ENCODE results near the gene TMEM117.

Gene TMEM117

DNA sequence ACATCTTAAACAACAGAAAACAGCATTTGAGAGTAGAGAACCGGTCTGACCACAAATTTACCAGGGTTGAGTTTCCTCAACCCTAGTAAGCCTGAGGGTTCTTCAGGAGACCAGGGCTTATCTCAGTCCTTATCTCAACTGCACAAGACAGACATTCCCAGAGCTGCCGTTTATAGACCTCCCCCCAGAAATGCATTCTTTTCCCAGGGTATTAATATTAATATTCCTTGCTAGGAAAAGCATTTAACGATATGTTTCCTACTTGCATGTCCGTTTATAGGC lies 12.3 kb downstream of the TMEM117 start:
- Histone ChIP-seq H3K79me2 (ENCODE audit: low read length) (no peaks in the 10 kb centered on the region), H3K4me3 (ENCODE audit: low read length) (no peak overlapping the region), H3K27ac (ENCODE audit: low read length) (no peak overlapping the region), H3K27me3 (ENCODE audit: low read depth, low read length) (no peaks in the 10 kb centered on the region), H3K36me3 (replicated peaks; ENCODE audit: low read depth, low read length) (no peaks in the 10 kb centered on the region), H4K20me1 (ENCODE audit: insufficient read depth, low read length) (no peaks in the 10 kb centered on the region), H3K9me3 (ENCODE audit: insufficient read depth, low read length) (no peaks in the 10 kb centered on the region), H3K4me2 (ENCODE audit: low read length) (no peak overlapping the region), H3K4me1 (ENCODE audit: low read length) (no peaks in the 10 kb centered on the region), H2AFZ (ENCODE audit: low read depth, low read length) (no peak overlapping the region), H3K9ac (ENCODE audit: low read length) (no peak overlapping the region)
- TF ChIP-seq EZH2phosphoT487 (IDR thresholded peaks at IDR 0.05; ENCODE audit: low read depth): no peak
- TF ChIP-seq, protein P1, sequence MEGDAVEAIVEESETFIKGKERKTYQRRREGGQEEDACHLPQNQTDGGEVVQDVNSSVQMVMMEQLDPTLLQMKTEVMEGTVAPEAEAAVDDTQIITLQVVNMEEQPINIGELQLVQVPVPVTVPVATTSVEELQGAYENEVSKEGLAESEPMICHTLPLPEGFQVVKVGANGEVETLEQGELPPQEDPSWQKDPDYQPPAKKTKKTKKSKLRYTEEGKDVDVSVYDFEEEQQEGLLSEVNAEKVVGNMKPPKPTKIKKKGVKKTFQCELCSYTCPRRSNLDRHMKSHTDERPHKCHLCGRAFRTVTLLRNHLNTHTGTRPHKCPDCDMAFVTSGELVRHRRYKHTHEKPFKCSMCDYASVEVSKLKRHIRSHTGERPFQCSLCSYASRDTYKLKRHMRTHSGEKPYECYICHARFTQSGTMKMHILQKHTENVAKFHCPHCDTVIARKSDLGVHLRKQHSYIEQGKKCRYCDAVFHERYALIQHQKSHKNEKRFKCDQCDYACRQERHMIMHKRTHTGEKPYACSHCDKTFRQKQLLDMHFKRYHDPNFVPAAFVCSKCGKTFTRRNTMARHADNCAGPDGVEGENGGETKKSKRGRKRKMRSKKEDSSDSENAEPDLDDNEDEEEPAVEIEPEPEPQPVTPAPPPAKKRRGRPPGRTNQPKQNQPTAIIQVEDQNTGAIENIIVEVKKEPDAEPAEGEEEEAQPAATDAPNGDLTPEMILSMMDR (IDR thresholded peaks at IDR 0.05; ENCODE audit: low read depth, low read length): no peak

DNA sequence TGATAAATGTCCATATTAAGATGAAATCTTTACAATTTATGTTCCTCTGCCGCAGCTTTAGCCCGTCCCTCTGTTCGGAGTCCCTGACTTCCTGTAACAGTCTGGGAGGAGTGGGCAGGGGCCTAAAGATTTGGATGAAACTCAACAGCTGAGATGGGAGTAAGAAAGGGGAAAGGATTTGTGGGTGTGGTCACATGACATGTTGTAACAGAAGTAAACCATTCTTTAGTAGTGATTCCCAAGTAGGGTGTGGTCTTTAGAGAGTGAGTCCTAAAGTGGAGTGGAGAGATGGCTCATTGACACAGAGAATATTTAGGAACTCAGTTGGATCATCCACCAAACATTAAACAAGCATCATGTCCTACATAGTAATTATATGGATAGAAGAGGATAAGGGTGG lies 12.9 kb downstream of the TMEM117 start:
- Histone ChIP-seq H3K79me2 (ENCODE audit: low read length) (no peaks in the 10 kb centered on the region), H3K36me3 (replicated peaks; ENCODE audit: low read depth, low read length) (no peaks in the 10 kb centered on the region), H2AFZ (ENCODE audit: low read depth, low read length) (no peak overlapping the region), H3K9ac (ENCODE audit: low read length) (no peak overlapping the region), H3K4me2 (ENCODE audit: low read length) (no peak overlapping the region), H3K27me3 (ENCODE audit: low read depth, low read length) (no peaks in the 10 kb centered on the region), H3K9me3 (ENCODE audit: insufficient read depth, low read length) (no peaks in the 10 kb centered on the region), H3K4me3 (ENCODE audit: low read length) (no peak overlapping the region), H4K20me1 (ENCODE audit: insufficient read depth, low read length) (no peaks in the 10 kb centered on the region), H3K27ac (ENCODE audit: low read length) (no peak overlapping the region), H3K4me1 (ENCODE audit: low read length) (no peaks in the 10 kb centered on the region)
- TF ChIP-seq, protein P1 (IDR thresholded peaks at IDR 0.05; ENCODE audit: low read depth, low read length): no peak
- no peak for TF ChIP-seq EZH2phosphoT487 (IDR thresholded peaks at IDR 0.05; ENCODE audit: low read depth)

DNA sequence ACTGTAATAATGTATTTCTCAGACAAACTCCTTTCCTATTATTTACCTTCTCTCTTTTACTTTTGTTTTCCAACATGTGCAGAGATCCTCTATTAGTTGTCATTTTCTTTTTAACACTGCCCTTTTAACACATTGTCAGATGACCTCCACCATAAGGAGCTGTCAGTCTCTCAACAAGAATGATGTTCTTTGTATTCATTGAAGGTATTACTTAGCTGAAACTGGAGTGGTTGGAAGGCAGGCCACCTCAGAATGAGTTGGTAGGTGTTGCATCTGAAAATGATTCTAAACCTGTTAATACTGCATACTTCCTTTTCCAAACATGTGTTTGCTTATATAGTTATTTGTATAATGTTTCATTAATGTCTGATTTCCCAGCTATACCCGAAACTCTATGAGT lies 16.9 kb downstream of the TMEM117 start:
- Histone ChIP-seq H3K36me3 (replicated peaks; ENCODE audit: low read depth, low read length) (no peaks in the 10 kb centered on the region), H2AFZ (ENCODE audit: low read depth, low read length) (no peak overlapping the region), H3K4me3 (ENCODE audit: low read length) (no peak overlapping the region), H3K9me3 (ENCODE audit: insufficient read depth, low read length) (no peaks in the 10 kb centered on the region), H3K79me2 (ENCODE audit: low read length) (no peaks in the 10 kb centered on the region), H4K20me1 (ENCODE audit: insufficient read depth, low read length) (no peaks in the 10 kb centered on the region), H3K27me3 (ENCODE audit: low read depth, low read length) (no peaks in the 10 kb centered on the region), H3K9ac (ENCODE audit: low read length) (no peak overlapping the region), H3K4me2 (ENCODE audit: low read length) (no peak overlapping the region), H3K27ac (ENCODE audit: low read length) (no peak overlapping the region), H3K4me1 (ENCODE audit: low read length) (no peaks in the 10 kb centered on the region)
- TF ChIP-seq, protein P1 (IDR thresholded peaks at IDR 0.05; ENCODE audit: low read depth, low read length): no peak
- TF ChIP-seq EZH2phosphoT487 (IDR thresholded peaks at IDR 0.05; ENCODE audit: low read depth): no peak

DNA sequence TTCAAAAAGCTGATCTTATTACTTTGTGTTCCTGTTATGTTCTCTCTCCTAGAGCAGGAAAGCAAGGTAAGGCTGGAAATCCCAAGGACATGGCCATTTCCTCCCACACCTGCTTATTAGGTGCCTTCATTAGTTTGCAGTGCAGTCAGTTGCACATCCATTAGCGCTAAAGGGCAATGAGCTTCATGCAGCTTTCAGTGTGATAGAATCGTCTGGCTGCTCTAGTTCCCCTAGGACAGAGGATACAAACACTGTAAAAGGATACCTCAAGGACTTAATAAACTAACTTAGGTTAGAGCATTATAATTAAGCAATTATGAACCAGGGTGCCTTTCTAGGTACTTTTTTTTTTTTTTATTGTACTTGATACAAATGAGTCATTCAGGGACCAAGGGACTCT lies 21.1 kb downstream of the TMEM117 start:
- Histone ChIP-seq H3K36me3 (replicated peaks; ENCODE audit: low read depth, low read length) (no peaks in the 10 kb centered on the region), H2AFZ (ENCODE audit: low read depth, low read length) (no peak overlapping the region), H4K20me1 (ENCODE audit: insufficient read depth, low read length) (no peaks in the 10 kb centered on the region), H3K27ac (ENCODE audit: low read length) (no peak overlapping the region), H3K4me1 (ENCODE audit: low read length) (peaks cover 6% of the 10 kb centered on the region; the same call in 1 of the 2 replicates), H3K79me2 (ENCODE audit: low read length) (no peaks in the 10 kb centered on the region), H3K9me3 (ENCODE audit: insufficient read depth, low read length) (no peaks in the 10 kb centered on the region), H3K27me3 (ENCODE audit: low read depth, low read length) (no peaks in the 10 kb centered on the region), H3K4me2 (ENCODE audit: low read length) (no peak overlapping the region), H3K4me3 (ENCODE audit: low read length) (no peak overlapping the region), H3K9ac (ENCODE audit: low read length) (no peak overlapping the region)
- TF ChIP-seq, protein P1 (IDR thresholded peaks at IDR 0.05; ENCODE audit: low read depth, low read length): no peak
- no peak for TF ChIP-seq EZH2phosphoT487 (IDR thresholded peaks at IDR 0.05; ENCODE audit: low read depth)
